Panc1 (cell line): ENCODE results near the gene GAPVD1. TPM values are rescaled to one million over a fixed set of nuclear protein-coding genes. Genes with fewer than 3 reads are reported as not detected.

Experiments used
- total RNA-seq: library from RNA; stranded (reverse); gene quantifications from one replicate; pipeline ENCODE4 v1.2.1, GENCODE V29; 2021; ENCODE audit not compliant: unreplicated experiment

GAPVD1 gene
- total RNA-seq, 1 experiment from 2014 or later: 48.6 TPM

Other genes starting within 250 kb of the GAPVD1 start
- gene SCAI, start 118.3 kb upstream of the GAPVD1 start, total RNA-seq: 4.7 TPM
- gene PPP6C, start 72.0 kb upstream of the GAPVD1 start, total RNA-seq: 27.3 TPM
- 33.9 TPM for gene RABEPK, start 61.3 kb upstream of the GAPVD1 start, total RNA-seq
- 281 TPM for gene HSPA5, start 20.5 kb upstream of the GAPVD1 start, total RNA-seq